ENCODE measurements around the gene PPM1M.

PPM1M gene

DNA sequence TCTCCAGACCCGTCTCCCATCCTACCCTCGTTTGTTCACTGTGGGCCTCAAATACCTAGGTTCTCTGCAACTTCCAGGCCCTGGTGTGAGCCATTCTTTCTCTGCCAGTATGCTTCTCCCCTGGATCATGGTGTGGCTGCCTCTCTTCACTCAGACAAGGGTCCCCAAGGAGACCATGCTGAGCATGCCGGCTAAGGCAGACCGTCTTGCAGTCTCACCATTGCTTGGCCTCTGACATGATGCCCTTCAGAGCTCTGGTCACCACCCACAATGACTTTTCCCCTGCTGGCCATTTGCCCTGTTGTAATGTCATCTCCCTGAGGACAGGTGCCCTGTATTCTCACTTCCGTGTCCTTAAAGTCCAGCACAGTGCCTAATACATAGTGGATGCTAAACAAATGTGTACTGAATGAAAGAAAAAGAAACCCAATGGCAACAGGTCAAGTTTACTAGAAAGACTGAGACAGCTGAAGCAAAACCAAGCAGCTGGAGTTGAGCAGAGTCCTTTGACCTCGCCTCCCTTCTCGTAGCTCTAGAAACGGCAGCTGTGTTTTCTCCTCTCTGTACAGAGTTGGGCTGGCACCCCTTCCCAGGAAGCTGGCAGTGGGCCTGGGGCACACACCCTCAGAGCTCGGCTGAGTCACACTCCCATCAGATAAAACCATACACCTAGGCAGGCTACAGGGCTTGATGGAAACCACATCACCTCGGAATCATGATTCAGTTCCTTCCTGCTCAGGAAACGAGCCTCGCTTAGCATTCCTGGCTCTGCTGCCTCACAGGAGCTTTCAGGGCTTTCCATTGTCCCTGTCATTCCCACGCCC lies 28.8 kb upstream of the PPM1M start:
- no peak for DNase-seq

DNA sequence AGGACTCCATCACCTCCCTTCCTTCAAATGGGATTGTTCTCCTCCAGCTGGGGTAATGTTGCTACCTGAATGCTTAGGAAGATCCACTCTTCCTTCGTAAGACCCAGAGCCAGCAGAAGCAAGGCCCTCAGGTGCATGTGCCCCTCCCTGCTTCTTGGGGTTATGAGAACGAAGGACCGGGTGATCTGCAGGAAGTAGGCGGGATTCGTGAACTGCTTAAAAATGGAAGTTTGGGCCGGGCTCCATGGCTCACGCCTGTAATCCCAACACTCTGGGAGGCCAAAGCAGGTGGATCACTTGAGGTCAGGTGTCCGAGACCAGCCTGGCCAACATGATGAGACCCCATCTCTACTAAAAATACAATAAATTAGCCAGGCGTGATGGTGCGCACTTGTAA lies 28.2 kb upstream of the PPM1M start:
- DNase-seq: no peak

DNA sequence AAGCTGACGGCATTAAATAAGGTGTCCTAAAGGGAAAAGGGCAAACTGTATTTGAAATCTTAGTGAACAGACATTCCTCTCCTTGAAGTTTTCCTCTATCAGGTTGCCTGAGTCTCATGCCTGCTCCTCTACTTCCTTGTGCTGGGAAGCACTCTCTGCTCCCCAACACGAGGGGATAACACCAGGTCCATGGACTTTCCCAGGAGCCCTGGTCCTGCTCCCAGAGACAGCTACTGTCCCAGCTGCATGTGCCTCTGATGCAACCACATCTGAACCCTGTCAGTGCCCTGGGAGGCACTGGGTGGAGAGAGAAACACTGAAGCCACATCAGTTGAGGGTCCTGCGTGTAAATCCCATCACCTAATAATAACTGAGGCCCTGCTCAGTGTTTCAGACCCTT lies 27.5 kb upstream of the PPM1M start:
- DNase-seq: no peak

DNA sequence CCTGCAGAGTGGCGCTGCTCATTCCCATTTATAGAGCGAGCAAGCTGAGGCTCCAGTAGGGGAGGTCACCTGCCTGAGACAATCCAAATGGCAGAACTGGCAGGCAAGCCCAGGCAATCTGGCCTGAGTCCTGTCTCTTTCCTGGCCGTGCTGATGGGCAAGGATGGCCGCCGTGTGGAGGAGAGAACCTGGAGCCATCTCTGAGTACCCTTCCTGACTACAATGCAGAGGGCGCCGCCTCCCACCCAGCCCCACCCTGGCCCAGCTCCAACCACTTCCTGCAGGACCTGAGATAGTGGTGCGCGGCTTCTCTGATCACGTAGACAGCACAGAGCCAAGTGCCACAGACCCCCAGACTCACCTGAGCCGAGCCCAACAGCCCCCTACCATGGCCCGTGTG lies 27.1 kb upstream of the PPM1M start:
- no peak for DNase-seq

DNA sequence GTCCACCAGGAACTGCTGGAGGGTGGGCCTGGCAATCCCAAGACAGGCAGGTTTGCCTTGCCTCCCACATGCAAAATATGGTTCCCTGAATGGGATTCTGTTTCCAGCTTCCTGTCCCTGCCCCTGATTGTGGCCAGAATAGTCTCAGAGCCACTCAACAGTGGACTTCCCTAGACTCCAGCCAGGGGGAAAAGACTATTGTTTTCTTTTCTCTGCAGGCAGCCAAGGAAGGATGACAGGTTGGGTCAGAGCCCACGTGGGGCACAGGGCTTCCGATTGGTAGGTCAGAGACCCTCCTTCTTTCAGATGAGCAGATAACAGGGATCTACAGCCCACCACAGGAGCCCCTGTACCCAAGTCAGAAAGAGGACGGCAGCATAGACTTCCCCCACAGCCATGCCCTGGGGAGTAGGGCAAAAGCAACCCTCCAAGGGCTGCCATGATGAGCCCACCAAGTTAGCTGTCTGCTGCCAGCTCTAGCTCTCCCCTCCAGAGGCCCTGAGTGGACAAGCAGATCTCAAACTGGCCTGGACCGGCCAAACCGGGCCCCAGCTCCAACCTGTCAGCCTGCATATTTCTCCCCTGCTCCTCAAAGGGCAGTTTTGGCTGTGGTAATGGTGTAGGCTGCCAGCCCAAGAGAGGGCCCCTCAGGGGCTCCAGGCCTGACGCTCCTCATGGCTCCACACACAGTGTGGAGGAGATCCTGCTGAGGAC lies 26.5 kb upstream of the PPM1M start:
- peak; percentile 48 for DNase-seq

DNA sequence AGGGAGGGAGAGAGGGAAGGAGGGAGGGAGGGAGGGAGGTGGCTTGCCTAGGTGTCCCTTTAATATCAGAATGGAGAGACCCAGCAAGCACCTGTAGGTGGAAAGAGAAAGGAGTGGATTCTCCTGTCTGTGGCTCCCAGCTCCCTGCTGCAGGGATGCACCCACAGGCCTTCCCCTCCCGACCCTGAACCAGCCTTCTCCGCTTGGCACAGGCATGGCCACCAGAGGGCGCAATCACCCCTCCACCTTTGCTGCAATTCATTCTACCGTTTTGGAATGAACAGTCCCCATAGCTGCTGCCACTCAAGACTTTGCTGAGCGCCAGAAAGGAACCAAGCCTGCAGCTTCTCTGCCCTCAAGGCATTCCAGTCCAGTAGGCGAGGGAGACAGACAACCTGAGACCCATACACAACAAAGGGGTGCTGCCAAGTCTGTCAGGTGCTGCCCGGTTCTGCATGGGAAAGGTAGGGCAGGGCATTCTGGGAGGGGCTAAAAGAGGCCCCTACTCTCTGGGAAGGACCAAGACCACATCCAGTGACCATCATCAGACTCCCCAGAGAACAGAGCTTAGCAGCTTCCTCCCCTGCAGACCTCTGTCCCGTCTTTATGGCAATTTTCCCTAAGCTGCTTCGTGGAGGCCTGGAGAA lies 25.1 kb upstream of the PPM1M start:
- peak; percentile 90 for DNase-seq

DNA sequence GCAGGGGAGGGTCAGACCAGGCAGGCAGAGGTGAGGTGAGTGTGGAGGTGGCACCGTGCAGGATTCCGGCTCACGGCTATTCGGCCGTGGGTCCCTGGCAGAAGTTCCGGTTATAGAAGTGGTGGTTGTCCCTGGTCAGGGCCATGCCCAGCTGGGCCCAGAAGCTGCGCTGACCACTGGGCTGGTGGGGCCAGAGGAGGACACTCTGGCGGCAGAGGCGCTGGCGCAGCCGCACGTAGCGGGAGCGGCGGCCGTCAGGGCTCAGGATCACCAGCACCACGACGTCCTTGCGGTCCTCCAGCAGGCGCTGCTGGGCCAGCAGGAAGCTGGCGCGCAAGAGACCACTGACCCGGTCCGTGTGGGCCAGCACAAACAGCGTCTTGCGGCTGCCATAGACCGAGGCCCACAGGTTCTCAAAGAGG lies 24.4 kb upstream of the PPM1M start:
- no peak for DNase-seq

DNA sequence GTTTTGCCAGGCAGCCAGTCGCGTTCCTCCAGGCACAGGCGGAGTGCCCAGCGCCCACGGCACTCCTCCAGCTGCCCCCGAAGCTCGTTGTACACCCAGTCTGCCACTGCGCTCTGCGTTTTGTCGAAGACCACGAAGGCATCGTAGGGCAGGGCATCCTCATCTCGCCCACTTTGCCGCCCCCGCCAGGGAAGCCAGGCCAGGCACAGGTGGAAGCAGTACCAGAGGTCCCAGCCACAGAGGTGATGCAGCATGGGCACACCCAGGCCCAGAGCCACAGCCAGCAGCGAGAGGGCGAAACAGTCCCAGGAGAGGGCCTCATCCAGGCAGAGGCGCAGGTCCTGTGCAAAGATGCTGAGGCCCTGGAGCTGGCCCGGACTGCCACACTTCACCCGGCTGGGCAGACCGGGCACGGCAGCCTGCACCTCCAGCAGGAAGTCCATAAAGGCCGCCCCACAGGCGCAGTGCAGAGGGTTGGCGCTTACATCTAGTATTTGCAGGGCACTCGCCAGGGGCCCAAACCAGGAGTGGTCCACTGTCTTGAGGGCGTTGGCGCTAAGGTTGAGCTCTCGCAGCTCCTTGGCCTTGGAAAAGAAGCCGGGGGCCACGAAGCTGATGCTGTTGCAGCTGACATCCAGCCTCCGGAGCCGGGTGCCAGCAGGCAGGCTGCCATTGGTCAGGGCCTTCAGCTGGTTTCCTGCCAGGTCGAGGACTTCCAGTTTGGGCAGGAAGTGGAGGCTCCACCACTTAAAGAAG lies 23.8 kb upstream of the PPM1M start:
- DNase-seq: no peak

DNA sequence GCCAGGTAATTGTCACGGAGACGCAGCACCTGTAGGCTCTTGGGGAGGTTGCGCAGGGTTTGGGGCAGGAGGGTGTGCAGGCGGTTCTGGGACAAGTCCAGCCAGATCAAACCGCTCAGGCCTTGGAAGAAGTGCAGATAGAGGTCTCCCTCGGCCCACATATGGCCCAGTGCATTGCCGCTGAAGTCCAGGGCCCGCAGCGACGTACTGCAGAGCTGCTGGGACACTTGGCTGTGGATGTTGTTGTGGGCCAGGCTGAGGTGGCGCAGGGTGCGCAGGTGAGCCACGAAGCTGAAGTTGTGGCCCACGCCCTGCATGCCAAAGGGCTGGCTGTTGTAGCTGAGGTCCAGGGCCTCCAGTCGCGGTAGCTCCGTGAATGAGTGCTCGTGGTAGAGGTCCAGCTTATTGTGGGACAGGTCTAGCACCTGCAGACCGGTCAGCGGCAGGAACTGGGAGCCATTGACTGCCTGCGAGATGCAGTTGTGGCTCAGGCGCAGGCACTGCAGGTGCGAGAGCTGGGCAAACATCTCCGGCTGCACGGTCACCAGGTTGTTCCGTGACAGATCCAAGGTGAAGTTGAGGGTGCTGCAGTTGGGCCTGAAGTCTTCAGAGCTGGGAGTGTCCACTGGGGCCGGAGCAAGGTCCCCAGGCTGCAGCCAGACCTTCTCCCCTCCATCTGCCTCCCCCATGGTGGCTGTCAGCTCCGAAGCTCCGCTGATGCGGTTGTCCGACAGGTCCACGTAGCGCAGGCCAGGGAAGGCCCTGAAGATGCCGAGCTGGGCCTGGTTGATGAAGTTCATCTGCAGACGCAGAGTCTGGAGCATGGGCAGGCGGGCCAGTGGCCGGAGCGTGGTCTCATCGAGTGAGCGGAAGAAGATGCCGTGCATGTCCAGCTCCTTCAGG lies 23.0 kb upstream of the PPM1M start:
- no peak for DNase-seq

DNA sequence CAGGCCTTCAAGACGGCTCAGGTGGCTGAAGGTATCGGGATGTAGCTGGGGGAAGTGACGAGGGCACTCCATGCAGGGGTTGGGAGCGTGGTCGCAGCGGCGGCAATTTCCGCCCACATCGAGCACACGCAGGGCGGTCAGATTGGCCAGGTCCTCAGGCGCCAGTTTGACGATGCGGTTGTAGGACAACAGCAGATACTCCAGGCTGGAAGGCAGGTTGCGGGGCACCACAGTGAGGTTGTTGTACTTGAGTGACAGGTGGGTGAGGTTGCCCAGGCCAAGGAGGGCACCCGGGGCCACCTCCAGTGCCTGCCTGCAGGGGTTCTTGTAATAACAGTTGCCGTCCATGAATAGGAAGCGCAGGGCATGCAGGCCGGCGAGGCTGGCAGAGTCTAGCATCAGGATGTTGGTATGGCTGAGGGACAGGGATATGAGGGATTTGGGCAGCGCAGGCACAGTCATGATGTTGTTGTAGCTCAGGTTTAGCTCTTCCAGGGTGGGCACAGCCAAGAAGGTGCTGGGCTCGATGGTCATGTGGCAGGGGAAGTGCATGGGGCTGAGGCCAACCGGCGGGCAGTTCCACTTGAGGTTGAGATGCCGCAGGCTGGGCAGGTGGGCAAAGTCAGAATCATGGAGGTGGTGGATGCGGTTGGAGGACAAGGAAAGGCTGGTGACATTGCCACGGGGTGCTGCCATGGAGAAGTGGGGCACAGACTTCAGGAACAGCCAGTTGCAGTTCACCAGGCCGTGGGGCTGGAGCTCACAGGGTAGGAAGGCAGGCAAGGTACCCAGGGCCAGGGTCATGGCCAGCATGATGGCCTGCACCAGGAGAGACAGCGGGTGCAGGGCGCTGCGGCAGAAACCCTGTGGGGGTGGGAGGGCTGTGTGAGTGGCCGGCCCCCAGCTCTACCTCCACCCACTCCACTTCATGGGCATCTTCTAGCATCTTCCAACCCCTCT lies 21.8 kb upstream of the PPM1M start:
- no peak for DNase-seq

DNA sequence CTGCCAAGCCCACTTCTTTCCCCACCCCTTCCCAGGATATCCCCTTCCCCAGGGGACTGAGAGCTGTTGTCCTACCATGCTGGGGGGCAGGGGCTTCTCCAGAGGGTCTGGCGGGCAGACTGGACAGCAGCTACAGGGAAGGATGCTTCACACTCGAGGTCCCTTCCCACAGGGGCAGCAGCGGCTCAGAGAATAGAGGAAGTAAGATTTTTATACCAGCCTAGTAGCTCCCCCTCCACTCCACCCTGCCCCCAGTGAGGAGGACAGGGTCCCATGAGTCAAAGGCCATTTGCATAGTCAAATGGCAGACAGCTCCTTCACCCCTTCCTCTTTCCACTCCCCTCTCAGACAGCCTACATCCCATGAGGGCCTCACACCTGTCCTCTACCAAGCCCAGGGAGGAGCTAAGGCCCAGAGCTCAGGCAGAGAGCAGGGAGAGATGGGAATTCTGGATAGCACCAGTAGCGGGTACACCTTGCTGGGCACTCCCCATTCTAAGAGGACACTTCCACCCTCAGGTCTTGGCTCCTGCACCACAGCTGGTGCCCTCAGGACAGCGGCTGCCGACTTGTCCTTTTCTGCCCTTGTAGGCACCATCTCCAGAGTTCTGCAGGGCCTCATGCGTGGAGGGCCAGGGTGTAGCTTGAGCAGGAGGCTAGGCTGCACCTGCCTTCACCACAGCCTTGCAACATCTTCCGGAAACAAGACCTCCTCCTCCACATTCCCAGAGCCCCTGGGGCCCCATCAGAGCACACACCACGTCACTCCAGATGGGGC lies 19.9 kb upstream of the PPM1M start, which contains the start of gene TLR9:
Gene TLR9, minus strand, starts transcription at position 194 of the 777 bp plus-strand sequence. Its CDS starts 116 bp downstream, at position 78.
- DNase-seq: no peak

DNA sequence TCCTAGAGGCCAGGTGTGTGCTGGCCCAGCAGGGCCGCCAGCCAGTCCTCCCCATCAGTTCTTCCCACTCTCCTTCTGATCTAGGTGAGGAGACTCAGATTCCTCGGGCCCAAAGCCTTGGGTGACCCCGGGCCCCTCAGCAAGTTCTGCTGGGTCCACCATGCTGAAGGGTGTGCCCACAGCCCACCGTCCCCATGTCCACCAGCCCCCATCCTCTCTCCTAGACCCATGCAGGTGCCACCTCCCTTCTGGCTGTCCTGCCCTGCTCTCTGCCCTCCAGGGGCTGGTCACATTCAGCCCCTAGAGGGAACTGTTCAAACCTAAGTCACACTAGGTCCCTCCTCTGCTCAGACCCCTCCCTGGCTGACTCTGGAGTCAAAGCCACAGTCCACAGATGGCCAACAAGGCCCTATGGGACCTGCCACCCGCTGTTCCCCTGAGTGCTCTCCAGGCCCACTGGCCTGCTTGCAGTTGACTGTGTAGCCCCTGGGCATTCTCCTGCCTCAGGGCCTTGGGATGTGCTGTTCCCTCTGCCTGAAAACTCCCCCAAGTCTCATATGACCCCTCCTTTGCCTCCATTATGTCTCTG lies 19.2 kb upstream of the PPM1M start:
- no peak for DNase-seq

DNA sequence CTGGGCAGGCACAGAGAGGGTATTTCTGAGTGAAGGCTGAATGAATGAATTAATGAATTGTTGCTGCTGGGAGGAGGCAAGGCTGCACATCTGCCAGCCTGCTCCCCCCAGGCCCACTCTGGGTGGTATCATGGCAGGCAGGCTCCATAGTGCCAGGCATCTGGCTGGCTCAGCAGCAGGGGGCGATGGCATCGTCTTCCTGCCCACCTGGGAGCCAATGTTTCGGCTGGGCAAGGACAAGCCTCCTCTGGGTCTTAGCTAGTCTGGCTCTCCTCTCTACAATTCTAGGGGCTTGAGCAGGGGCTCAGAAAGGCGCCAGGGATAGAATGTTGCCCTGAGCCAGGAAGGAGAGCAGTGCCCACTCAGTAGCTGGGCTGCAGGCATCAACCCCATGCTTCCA lies 18.4 kb upstream of the PPM1M start:
- no peak for DNase-seq

DNA sequence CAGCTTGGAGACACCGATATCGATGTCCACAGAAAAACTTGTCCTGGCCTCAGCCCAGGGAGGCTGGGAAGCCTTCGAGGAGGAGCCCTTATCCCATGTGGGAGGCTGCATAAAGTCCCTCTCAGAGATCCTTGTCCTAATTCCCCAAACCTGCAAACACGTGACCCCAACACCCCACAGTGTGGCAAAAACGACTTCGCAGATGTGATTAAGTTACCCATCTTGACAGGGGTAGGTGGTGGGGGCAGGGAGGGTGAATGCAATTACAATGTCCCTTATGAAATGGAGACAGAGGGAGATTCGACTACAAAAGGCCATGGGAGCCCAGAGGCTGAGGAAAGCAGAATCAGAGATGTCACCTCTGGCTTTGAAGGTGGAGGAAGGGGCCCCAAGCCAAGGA lies 17.8 kb upstream of the PPM1M start:
- no peak for DNase-seq

DNA sequence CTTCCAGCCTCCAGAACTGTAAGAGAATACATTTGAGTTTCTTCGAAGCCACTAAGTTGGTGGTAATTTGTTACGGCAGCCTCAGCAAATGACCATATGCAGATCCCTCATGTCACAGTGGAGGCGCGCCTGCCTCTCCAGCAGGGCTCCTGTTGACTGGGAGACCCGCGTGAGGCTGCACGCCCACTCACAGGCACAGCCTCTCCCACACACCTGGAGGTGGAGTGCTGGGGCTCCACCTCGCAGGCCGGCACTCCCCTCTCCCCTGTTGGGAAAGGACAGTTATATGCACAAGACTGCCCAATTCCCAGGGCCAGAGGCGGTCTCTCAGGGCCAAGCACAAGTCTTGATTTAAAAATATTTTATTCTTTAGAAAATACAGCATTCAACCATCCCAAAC lies 17.3 kb upstream of the PPM1M start:
- DNase-seq: no peak

DNA sequence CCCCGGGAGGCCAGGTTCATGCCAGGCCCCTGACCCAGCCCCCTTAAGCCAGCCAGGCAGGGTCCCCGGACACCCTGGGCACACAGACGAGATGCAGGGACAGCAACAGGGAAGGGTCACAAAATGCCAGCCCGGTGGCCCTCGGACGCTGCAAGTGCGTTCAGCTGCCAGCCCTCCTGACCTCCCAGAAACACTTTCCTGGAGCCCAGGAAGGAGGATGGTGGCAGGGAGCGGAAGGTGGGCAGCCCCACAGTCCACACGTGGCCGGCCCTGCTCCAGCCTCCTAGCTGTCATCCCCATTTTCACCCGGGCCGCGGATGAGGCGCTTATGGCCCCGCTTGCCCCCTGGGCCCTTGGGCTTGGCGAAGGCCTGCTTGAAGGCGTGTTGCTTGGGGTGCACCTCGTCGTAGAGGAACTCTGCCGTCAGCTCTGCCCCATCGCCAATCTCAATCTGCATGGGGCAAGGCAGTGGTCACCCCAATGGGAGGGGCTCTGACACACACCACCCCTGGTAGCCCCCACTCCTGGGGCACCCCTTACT lies 16.7 kb upstream of the PPM1M start:
- DNase-seq: no peak

DNA sequence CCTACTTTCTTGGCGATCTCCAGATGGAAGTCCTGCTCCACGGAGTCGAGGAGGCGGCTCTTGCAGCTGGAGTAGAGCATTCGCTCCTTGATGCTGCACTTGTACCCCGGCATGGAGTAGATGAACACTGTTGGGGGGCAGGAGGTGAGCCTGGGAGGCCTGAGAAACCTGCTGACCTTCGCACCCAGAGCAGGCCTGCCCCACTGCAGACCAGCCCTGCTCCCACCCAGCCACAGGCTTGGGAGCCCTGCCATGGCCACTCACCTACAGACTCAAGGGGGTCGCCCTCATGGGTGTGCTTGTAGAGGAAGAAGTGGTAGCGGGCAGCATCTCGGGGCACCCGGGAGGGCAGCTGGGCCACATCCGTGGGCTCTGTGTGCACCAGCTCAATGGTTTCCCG lies 15.9 kb upstream of the PPM1M start:
- DNase-seq: no peak

DNA sequence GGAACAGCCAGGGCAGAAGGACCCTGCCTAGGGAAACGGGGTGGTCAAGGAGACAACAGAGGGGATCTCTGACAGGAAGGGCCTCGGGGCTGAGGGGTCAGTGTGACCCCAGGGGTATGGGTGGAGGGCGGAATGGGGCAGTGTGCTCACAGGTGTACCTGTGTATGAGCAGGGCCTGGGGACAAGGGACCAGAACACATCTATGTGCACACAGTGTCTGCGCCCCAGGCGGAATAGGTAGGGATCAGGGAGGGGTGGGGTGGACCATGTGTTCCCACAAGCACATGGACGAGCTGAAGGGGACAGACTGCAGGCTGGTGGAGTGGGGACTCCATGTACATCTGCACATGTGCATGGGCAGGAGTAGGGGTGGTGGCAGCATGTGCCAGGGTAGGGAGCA lies 15.1 kb upstream of the PPM1M start:
- DNase-seq: no peak

DNA sequence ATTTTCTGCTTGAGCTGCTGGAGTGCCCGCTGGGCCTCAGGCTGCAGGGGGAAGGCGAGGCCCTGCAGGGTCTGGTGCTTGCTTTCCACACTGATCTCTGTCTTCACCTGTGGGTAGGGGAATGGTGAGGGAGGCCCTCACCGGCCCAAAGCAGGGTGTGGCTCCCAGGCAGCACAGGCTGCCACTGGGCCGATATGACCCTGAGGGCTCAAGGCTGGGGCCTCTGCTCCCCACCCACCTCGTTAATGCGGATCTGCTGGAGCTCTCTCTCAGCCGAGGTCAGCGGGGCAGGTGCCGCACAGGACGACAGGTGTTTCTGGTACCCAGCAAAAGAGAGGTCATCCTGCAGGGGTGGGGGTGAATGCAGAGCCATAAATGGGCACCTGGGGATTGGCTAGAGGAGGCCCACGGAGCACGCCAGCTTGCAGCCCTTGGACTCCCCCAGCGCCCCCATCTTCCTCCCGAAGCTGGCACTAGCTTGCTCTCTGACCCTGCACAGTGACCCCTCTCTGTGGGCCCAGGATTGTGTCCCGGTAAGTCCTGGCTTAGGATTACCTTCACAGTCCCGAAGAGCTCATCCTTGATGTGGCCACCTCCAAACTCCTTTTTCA lies 14.6 kb upstream of the PPM1M start:
- no peak for DNase-seq
